ENCODE measurements around the gene ST7. TPM values are rescaled to one million over a fixed set of nuclear protein-coding genes. Genes with fewer than 3 reads are reported as not detected.

Gene ST7
- total RNA-seq, 4 donors from 2014 or later: 13.5 to 24.9 (median 18.6) TPM

DNA sequence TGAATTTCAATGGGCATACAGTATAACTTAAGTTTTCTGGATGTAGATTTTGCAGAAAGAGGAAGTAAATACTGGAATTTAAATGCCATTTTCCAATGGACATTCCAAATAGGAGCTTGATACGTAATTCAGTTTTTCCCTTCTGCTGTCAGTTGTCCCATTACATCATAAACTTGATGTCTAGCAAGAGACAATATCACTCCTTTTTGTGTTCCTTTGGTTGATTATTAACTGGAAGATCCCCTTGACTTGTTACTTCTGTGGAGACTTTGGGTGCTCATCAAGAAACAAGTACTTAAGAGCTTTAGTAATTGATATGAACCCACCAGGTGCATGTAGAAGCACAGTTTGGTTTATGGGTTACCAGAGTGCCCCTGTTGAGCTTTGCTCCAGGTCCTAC lies 116.1 kb downstream of the ST7 start:
- TF ChIP-seq POLR2A (IDR thresholded peaks at IDR 0.05) (no peak), EP300 (IDR thresholded peaks at IDR 0.05) (no peak)
- TF ChIP-seq, protein P1, sequence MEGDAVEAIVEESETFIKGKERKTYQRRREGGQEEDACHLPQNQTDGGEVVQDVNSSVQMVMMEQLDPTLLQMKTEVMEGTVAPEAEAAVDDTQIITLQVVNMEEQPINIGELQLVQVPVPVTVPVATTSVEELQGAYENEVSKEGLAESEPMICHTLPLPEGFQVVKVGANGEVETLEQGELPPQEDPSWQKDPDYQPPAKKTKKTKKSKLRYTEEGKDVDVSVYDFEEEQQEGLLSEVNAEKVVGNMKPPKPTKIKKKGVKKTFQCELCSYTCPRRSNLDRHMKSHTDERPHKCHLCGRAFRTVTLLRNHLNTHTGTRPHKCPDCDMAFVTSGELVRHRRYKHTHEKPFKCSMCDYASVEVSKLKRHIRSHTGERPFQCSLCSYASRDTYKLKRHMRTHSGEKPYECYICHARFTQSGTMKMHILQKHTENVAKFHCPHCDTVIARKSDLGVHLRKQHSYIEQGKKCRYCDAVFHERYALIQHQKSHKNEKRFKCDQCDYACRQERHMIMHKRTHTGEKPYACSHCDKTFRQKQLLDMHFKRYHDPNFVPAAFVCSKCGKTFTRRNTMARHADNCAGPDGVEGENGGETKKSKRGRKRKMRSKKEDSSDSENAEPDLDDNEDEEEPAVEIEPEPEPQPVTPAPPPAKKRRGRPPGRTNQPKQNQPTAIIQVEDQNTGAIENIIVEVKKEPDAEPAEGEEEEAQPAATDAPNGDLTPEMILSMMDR (IDR thresholded peaks at IDR 0.05): no peak
- Histone ChIP-seq H3K27ac (no peak overlapping the region), H3K4me3 (no peak overlapping the region), H3K36me3 (no peaks in the 10 kb centered on the region), H3K27me3 (no peaks in the 10 kb centered on the region), H3K4me1 (peaks cover 0 to 35% (median 2%) of the 10 kb centered on the region in 4 donors), H3K9me3 (no peaks in the 10 kb centered on the region)
- 87 to 88% methylated on average over 1 of the region's 1 CpG for WGBS, 2 donors
- no peak for DNase-seq (ENCODE audit: low spot score in 2 of 2)

DNA sequence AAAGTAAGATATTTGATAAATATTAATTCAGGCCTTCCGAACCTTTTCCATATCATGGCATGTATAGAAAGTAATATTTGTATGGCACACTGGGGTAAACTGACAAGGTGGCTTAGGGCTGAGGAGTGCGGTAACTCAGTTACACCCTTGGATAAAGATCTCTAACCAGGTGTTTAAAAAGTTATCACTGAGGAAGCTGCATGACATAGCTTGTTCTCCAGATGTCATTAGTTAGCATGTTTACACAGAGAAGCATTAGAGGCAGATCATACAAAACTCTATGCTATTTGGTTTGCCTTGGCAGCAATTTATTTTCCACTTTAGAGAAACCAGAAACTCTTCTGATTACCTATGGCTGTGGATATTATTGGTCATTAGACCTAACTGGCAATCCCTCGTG lies 118.2 kb downstream of the ST7 start:
- H3K27ac ChIP-seq: no peak overlapping the region
- H3K4me1 ChIP-seq: peaks cover 0 to 35% (median 2%) of the 10 kb centered on the region in 4 donors
- H3K9me3 ChIP-seq: no peaks in the 10 kb centered on the region
- TF ChIP-seq, protein P1 (IDR thresholded peaks at IDR 0.05): no peak
- TF ChIP-seq EP300 (IDR thresholded peaks at IDR 0.05): no peak
- WGBS, 2 donors: 76 to 81% methylated on average over 3 of the region's 3 CpGs
- H3K36me3 ChIP-seq: no peaks in the 10 kb centered on the region
- DNase-seq (ENCODE audit: low spot score in 2 of 2): no peak
- no peak overlapping the region for H3K4me3 ChIP-seq
- H3K27me3 ChIP-seq: no peaks in the 10 kb centered on the region

DNA sequence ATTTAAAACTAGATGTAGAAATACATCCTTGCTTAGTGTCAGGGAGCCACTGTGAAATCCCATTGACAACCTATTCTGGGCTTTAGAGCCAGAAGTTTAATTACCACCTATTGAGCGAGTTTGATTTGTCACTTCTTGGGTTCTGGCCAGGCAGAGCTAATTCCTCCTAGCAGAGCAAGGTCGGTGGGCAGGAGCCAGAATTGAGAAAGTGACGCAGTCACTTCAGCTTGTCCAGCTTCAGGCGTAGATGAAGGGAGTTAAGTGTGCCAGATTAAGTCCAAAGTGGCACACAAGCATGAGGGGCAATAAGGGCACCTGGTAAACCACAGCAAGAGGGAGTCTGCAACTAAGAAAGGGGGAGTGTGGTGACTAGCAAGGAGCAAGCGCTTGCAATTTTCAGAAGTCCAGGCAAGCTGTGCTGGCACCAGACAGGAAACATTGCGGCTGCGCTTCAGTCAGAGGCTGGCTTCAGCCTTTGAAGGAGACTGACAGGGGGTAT lies 119.4 kb downstream of the ST7 start:
- WGBS, 2 donors: 57 to 65% methylated on average over 7 of the region's 7 CpGs
- no peak overlapping the region for H3K27ac ChIP-seq
- H3K4me3 ChIP-seq: no peak overlapping the region
- no peaks in the 10 kb centered on the region for H3K27me3 ChIP-seq
- H3K36me3 ChIP-seq: no peaks in the 10 kb centered on the region
- peaks cover 0 to 3% (median 0%) of the 10 kb centered on the region in 4 donors for H3K9me3 ChIP-seq
- TF ChIP-seq EP300 (IDR thresholded peaks at IDR 0.05) (no peak), POLR2A (IDR thresholded peaks at IDR 0.05) (no peak)
- TF ChIP-seq, protein P1 (IDR thresholded peaks at IDR 0.05): no peak
- peaks cover 0 to 25% (median 2%) of the 10 kb centered on the region in 4 donors for H3K4me1 ChIP-seq
- peak in 1 of 2 donors; percentile 33 for DNase-seq (ENCODE audit: low spot score in 2 of 2)

DNA sequence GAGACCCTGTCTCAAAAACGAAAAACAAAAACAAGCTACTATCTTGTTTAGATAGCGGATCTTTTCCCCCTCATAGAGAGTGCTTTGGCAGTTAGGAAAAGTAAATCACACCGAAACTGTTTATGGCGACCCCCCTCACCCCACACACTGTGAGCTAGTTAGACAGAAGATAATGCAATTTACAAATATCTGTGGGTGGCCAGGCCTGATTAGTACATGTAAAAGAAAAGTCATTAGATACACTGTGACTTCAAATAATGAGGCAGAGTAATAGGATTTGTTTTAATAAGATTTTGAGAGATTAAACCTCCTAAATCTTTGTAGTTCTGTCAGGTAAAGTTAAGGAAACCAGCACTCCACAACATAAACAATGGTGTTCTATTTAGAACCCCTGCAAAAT lies 121.1 kb downstream of the ST7 start:
- H3K27me3 ChIP-seq: no peaks in the 10 kb centered on the region
- H3K4me1 ChIP-seq: peaks cover 0 to 13% (median 0%) of the 10 kb centered on the region in 4 donors
- TF ChIP-seq, protein P1 (IDR thresholded peaks at IDR 0.05): no peak
- TF ChIP-seq EP300 (IDR thresholded peaks at IDR 0.05) (no peak), POLR2A (IDR thresholded peaks at IDR 0.05) (no peak)
- no peaks in the 10 kb centered on the region for H3K36me3 ChIP-seq
- 89 to 91% methylated on average over 4 of the region's 4 CpGs for WGBS, 2 donors
- DNase-seq (ENCODE audit: low spot score in 2 of 2): no peak
- peaks cover 0 to 3% (median 0%) of the 10 kb centered on the region in 4 donors for H3K9me3 ChIP-seq
- H3K27ac ChIP-seq: no peak overlapping the region
- no peak overlapping the region for H3K4me3 ChIP-seq

DNA sequence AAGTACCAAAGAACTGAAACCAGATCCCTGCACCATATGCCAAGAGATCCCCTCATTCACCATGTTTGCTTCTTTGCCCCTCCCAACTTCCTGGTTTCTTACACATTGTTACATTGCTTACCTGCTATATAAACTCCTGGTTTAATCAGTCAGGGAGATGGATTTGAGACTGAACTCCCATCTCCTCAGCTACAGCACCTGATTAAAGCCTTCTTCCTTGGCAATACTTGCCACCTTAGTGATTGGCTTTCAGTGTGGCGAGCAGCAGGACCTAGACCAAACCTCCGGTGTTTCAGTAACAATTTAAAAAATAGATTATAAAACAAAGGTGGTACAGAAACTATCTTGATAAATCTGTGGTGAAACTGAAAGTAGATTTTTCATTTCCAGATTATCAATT lies 122.6 kb downstream of the ST7 start:
- Histone ChIP-seq H3K4me1 (peaks cover 0 to 9% (median 0%) of the 10 kb centered on the region in 4 donors), H3K36me3 (no peaks in the 10 kb centered on the region), H3K27me3 (no peaks in the 10 kb centered on the region), H3K9me3 (peaks cover 0 to 3% (median 0%) of the 10 kb centered on the region in 4 donors), H3K4me3 (no peak overlapping the region), H3K27ac (no peak overlapping the region)
- TF ChIP-seq EP300 (IDR thresholded peaks at IDR 0.05): no peak
- TF ChIP-seq, protein P1 (IDR thresholded peaks at IDR 0.05): no peak
- TF ChIP-seq POLR2A (IDR thresholded peaks at IDR 0.05): no peak
- WGBS, 2 donors: 97 to 100% methylated on average over 2 of the region's 2 CpGs
- no peak for DNase-seq (ENCODE audit: low spot score in 2 of 2)

All from tibial nerve (tissue), 4 donors.